Keratinocyte (primary cell): ENCODE measurements around the gene CDKN1B. TPM values are rescaled to one million over a fixed set of nuclear protein-coding genes. Genes with fewer than 3 reads are reported as not detected.

Experiments
- DNase-seq: peaks from one replicate; pipeline ENCODE4 v3.0.0-alpha.2; 2011; ENCODE audit warnings: low read depth, missing footprints, low spot score
- FAIRE-seq: peaks from 2 replicates; lab custom pipeline; 2011; peaks lifted over from hg19 to GRCh38; lab: Jason Lieb, UNC
- H2AFZ ChIP-seq: 2 replicates; pipeline ENCODE4 v1.6.0; 2012; ENCODE audit warnings: low read length, control low read depth, inconsistent platforms; ENCODE audit not compliant: control insufficient read depth
- H3K27ac ChIP-seq: 2 replicates; pipeline ENCODE4 v1.5.1; 2011; ENCODE audit warnings: low read length; ENCODE audit not compliant: control insufficient read depth, insufficient read depth
- H3K27me3 ChIP-seq: 3 replicates; pipeline ENCODE4 v1.6.0; 2011; ENCODE audit warnings: low read length; ENCODE audit not compliant: control insufficient read depth, insufficient read depth; ENCODE audit errors: extremely low read depth
- H3K36me3 ChIP-seq, 2 experiments: 2 replicates in 1 of 2; 3 replicates in 1 of 2; pipeline ENCODE4 v1.5.1; 2011; ENCODE audit warnings: low read length in 2 of 2, mild to moderate bottlenecking in 1 of 2; ENCODE audit not compliant: control insufficient read depth in 2 of 2, insufficient read depth in 2 of 2; ENCODE audit errors: extremely low read depth in 1 of 2
- H3K4me1 ChIP-seq: 3 replicates; pipeline ENCODE4 v1.5.1; 2011; ENCODE audit warnings: low read length; ENCODE audit not compliant: control insufficient read depth, insufficient read depth; ENCODE audit errors: extremely low read depth
- H3K4me2 ChIP-seq: 3 replicates; pipeline ENCODE4 v1.6.0; 2011; ENCODE audit warnings: low read depth, low read length; ENCODE audit not compliant: control insufficient read depth, insufficient read depth; ENCODE audit errors: extremely low read depth
- H3K4me3 ChIP-seq, 3 experiments: fragments of 200-600 bp in 1 of 3; sonication (generic) in 1 of 3; 2 replicates in 2 of 3; 3 replicates in 1 of 3; pipeline ENCODE4 v1.5.1; 2011 to 2016; ENCODE audit warnings: low read length in 3 of 3, mild to moderate bottlenecking in 3 of 3, control low read depth in 2 of 3, inconsistent platforms in 1 of 3, low read depth in 1 of 3, mixed read lengths in 1 of 3, mixed run types in 1 of 3, moderate library complexity in 1 of 3; ENCODE audit not compliant: control insufficient read depth in 2 of 3, insufficient read depth in 2 of 3; ENCODE audit errors: extremely low read depth in 1 of 3
- H3K79me2 ChIP-seq: 2 replicates; pipeline ENCODE4 v1.6.0; 2012; ENCODE audit warnings: low read length; ENCODE audit not compliant: control insufficient read depth, insufficient read depth
- H3K9ac ChIP-seq: 3 replicates; pipeline ENCODE4 v1.6.0; 2011; ENCODE audit warnings: low read length; ENCODE audit not compliant: control insufficient read depth, insufficient read depth; ENCODE audit errors: extremely low read depth
- H3K9me1 ChIP-seq: 3 replicates; pipeline ENCODE4 v1.6.0; 2011; ENCODE audit warnings: low read length; ENCODE audit not compliant: control insufficient read depth, insufficient read depth; ENCODE audit errors: extremely low read depth
- H3K9me3 ChIP-seq: 2 replicates; pipeline ENCODE4 v1.5.1; 2012; ENCODE audit warnings: low read depth, low read length; ENCODE audit not compliant: control insufficient read depth
- H4K20me1 ChIP-seq: 3 replicates; pipeline ENCODE4 v1.6.0; 2011; ENCODE audit warnings: low read length; ENCODE audit not compliant: control insufficient read depth, insufficient read depth; ENCODE audit errors: extremely low read depth
- EZH2 ChIP-seq: IDR thresholded peaks from one replicate; pipeline ENCODE4 v1.6.1; 2012; ENCODE audit warnings: inconsistent platforms, mild to moderate bottlenecking, low read length, moderate library complexity
- dilution Hi-C: fragments of 300-500 bp; cut with MboI; formaldehyde crosslinking; loops from one replicate; pipeline ENCODE4 v1.7.0; 2020; ENCODE audit warnings: low sequenced_read_pairs; ENCODE audit not compliant: extremely low pct_ligation_motif_present
- polyA plus RNA-seq, 5 experiments: library from polyadenylated mRNA; depleted of rRNA in 3 of 5; stranded (reverse) in 3 of 5; stranded (forward) in 1 of 5; unstranded in 1 of 5; fragments of >200 nt; gene quantifications; 1 replicate in 1 of 5; 2 replicates in 3 of 5; 3 replicates in 1 of 5; pipeline versions ENCODE4 v1.2.1 to v1.2.3, GENCODE V29; 2011 to 2012; ENCODE audit warnings: missing spikeins in 2 of 5, low read depth in 1 of 5, low replicate concordance in 1 of 5
- TF ChIP-seq, protein P1 (sequence below), 3 experiments: IDR thresholded peaks in 1 of 3; conservative IDR thresholded peaks in 1 of 3; optimal IDR thresholded peaks in 1 of 3; 2 replicates in 2 of 3; 3 replicates in 1 of 3; pipeline versions ENCODE3 to v1.5.1; 2011; ENCODE audit warnings: low read length in 3 of 3, mild to moderate bottlenecking in 3 of 3, moderate library complexity in 2 of 3, control low read depth in 1 of 3, inconsistent platforms in 1 of 3; ENCODE audit not compliant: insufficient read depth in 2 of 3; ENCODE audit errors: extremely low read depth in 1 of 3

The CDKN1B gene
- polyA plus RNA-seq, 1 donor (not counting 4 experiments of a cell fraction or from before 2014, with no cell fraction given) = 5.1 TPM

DNA sequence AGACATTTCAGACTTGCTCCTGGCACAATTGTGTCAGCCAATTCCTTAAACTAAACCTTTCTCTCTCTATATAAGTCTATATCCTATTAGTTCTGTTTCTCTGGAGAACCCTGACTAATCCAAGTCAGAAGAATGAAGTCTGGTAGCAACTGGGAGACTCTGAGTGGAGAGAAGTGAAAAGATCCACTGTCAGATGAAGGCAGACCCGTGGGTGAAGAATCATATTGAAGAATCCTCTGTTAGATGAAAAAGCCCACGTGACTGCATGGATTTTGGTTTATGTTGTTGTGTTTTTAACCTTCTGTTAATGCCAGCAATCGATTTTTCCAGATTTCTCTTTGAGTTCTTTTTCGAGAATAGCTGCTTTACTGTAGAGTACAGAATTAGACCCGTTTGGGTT is 38.8 kb downstream of the CDKN1B start:
- dilution Hi-C loops = no loop called here

DNA sequence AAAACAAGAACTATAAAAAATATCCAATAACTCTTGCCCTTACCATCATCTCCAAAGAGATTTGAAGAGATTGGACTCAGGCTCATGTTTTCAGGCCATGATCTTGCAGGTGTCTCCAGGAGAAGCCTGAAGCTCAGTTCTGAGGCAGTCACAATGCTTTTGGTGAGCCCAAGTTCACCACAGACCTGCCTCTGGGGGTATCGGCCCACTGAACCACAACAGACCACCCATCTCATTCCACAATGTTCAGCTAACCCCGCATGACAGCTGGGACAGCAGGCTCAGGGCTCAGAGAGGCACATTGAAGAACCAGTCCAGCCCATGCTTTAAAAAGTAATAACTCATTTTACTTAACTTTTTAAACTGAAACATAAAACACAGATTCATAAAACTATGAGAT is 40.0 kb downstream of the CDKN1B start:
- TF ChIP-seq, protein P1, sequence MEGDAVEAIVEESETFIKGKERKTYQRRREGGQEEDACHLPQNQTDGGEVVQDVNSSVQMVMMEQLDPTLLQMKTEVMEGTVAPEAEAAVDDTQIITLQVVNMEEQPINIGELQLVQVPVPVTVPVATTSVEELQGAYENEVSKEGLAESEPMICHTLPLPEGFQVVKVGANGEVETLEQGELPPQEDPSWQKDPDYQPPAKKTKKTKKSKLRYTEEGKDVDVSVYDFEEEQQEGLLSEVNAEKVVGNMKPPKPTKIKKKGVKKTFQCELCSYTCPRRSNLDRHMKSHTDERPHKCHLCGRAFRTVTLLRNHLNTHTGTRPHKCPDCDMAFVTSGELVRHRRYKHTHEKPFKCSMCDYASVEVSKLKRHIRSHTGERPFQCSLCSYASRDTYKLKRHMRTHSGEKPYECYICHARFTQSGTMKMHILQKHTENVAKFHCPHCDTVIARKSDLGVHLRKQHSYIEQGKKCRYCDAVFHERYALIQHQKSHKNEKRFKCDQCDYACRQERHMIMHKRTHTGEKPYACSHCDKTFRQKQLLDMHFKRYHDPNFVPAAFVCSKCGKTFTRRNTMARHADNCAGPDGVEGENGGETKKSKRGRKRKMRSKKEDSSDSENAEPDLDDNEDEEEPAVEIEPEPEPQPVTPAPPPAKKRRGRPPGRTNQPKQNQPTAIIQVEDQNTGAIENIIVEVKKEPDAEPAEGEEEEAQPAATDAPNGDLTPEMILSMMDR (optimal IDR thresholded peaks at IDR 0.05 in 1 of 3, IDR thresholded peaks at IDR 0.05 in 1 of 3, conservative IDR thresholded peaks at IDR 0.05 in 1 of 3; ENCODE audit: extremely low read depth in 1 of 3, insufficient read depth in 2 of 3, low read length in 3 of 3) = no peak
- TF ChIP-seq EZH2 = no peak
- H3K79me2 ChIP-seq = no peaks in the 10 kb centered on the region
- no peak overlapping the region for H3K9ac ChIP-seq
- DNase-seq = no peak
- no peak for FAIRE-seq
- H3K4me3 ChIP-seq = no peak overlapping the region
- H3K4me1 ChIP-seq = no peaks in the 10 kb centered on the region
- no peak overlapping the region for H3K27ac ChIP-seq
- H3K27me3 ChIP-seq = no peaks in the 10 kb centered on the region
- no peaks in the 10 kb centered on the region for H3K9me3 ChIP-seq
- H2AFZ ChIP-seq = no peak overlapping the region
- no peaks in the 10 kb centered on the region for H3K9me1 ChIP-seq
- dilution Hi-C loops = no loop called here
- no peak overlapping the region for H3K4me2 ChIP-seq
- no peaks in the 10 kb centered on the region for H3K36me3 ChIP-seq
- H4K20me1 ChIP-seq = no peaks in the 10 kb centered on the region

More for the DNA sequence above, 38.8 kb downstream of the CDKN1B start:
- Histone ChIP-seq H3K4me3 (no peak overlapping the region), H3K36me3 (no peaks in the 10 kb centered on the region), H3K9me1 (no peaks in the 10 kb centered on the region), H3K4me1 (no peaks in the 10 kb centered on the region), H3K79me2 (no peaks in the 10 kb centered on the region), H4K20me1 (no peaks in the 10 kb centered on the region), H3K9me3 (no peaks in the 10 kb centered on the region), H3K4me2 (no peak overlapping the region), H3K27me3 (no peaks in the 10 kb centered on the region), H3K9ac (no peak overlapping the region), H2AFZ (no peak overlapping the region), H3K27ac (no peak overlapping the region)
- DNase-seq (no peak), FAIRE-seq (no peak)
- TF ChIP-seq, protein P1 (optimal IDR thresholded peaks at IDR 0.05 in 1 of 3, IDR thresholded peaks at IDR 0.05 in 1 of 3, conservative IDR thresholded peaks at IDR 0.05 in 1 of 3; ENCODE audit: extremely low read depth in 1 of 3, insufficient read depth in 2 of 3, low read length in 3 of 3) = no peak
- TF ChIP-seq EZH2 = no peak
